ENCODE results near the gene TMEM187.

TMEM187 gene

DNA sequence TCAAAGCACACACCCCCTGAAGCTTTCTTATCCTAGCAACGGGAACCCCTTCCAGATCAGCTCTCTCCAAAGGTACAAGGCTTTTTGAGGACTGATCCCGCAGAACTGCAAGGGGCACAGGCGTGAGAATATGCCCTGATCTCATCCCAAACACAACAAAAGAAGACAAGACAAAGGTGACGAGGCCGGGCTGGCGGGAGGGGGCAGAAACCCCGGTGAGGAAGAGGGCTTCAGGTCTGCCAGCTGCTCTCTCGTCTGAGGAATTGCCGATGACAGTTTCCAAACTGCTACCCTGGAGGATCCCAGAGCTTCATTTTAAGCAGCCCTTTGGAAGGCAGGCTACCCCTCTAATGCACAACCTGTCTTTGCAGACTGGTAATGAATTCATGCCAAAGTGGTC, 4.3 kb upstream of the TMEM187 start:
- DNase-seq (no peak), ATAC-seq (ENCODE audit: insufficient read depth, low read depth) (no peak)
- Histone ChIP-seq H2AFZ (ENCODE audit: low read depth, low read length) (no peak overlapping the region), H3K9me3 (ENCODE audit: insufficient read depth, low read length, severe bottlenecking) (no peaks in the 10 kb centered on the region), H3K27ac (ENCODE audit: low read length) (peak overlapping the region; percentile 96), H3K27me3 (ENCODE audit: insufficient read depth, low read length, poor library complexity) (no peaks in the 10 kb centered on the region), H3K4me2 (ENCODE audit: insufficient read depth, low read length) (peak overlapping the region; percentile 67), H3K9ac (ENCODE audit: low read depth, low read length) (peak overlapping the region; percentile 99), H4K20me1 (ENCODE audit: insufficient read depth, low read length) (peaks cover 66% of the 10 kb centered on the region), H3K79me2 (ENCODE audit: insufficient read depth, low read length) (peaks cover 85% of the 10 kb centered on the region), H3K4me1 (ENCODE audit: insufficient read depth, low read length) (peaks cover 35% of the 10 kb centered on the region), H3K4me3 (ENCODE audit: low read depth in 1 of 2, low read length in 2 of 2) (peak overlapping the region; percentile 57 to 90; a peak in 3 of 4 replicates), H3K36me3 (ENCODE audit: insufficient read depth, low read length) (peaks cover 64% of the 10 kb centered on the region)
- no peak for TF ChIP-seq EZH2 (IDR thresholded peaks at IDR 0.05; ENCODE audit: borderline replicate concordance, low read depth, low read length, severe bottlenecking)
- TF ChIP-seq, protein P1, sequence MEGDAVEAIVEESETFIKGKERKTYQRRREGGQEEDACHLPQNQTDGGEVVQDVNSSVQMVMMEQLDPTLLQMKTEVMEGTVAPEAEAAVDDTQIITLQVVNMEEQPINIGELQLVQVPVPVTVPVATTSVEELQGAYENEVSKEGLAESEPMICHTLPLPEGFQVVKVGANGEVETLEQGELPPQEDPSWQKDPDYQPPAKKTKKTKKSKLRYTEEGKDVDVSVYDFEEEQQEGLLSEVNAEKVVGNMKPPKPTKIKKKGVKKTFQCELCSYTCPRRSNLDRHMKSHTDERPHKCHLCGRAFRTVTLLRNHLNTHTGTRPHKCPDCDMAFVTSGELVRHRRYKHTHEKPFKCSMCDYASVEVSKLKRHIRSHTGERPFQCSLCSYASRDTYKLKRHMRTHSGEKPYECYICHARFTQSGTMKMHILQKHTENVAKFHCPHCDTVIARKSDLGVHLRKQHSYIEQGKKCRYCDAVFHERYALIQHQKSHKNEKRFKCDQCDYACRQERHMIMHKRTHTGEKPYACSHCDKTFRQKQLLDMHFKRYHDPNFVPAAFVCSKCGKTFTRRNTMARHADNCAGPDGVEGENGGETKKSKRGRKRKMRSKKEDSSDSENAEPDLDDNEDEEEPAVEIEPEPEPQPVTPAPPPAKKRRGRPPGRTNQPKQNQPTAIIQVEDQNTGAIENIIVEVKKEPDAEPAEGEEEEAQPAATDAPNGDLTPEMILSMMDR (IDR thresholded peaks at IDR 0.05; ENCODE audit: borderline replicate concordance, extremely low read depth, low read length, poor library complexity, severe bottlenecking) = no peak

DNA sequence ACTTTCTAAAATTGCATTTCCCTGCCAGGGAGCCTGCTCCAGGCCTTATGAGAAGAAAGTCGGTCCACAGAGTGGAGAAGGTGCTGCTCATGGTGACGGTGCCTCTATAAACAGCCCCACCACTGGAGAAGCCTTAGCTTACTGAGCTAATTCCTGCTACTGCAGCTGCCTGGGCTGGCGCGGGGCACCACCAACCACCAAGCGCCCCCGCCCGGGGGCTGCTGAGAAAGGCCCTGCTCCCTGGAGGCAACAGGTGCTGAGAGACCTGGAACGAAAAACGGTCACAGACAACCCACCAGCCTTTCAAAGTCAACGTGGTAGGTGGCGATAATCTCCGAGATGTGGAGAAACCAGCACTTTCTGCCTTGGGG, 3.8 kb upstream of the TMEM187 start:
- no peaks in the 10 kb centered on the region for H3K27me3 ChIP-seq (ENCODE audit: insufficient read depth, low read length, poor library complexity)
- DNase-seq (peak; percentile 87), ATAC-seq (ENCODE audit: insufficient read depth, low read depth) (peak; percentile 50)
- H3K4me3 ChIP-seq (ENCODE audit: low read depth in 1 of 2, low read length in 2 of 2) = peak overlapping the region; percentile 57 to 90; a peak in 3 of 4 replicates
- TF ChIP-seq, protein P1 (IDR thresholded peaks at IDR 0.05; ENCODE audit: borderline replicate concordance, extremely low read depth, low read length, poor library complexity, severe bottlenecking) = peak; percentile 52
- no peak for TF ChIP-seq EZH2 (IDR thresholded peaks at IDR 0.05; ENCODE audit: borderline replicate concordance, low read depth, low read length, severe bottlenecking)
- peaks cover 85% of the 10 kb centered on the region for H3K79me2 ChIP-seq (ENCODE audit: insufficient read depth, low read length)
- peak overlapping the region; percentile 67 for H3K4me2 ChIP-seq (ENCODE audit: insufficient read depth, low read length)
- no peaks in the 10 kb centered on the region for H3K9me3 ChIP-seq (ENCODE audit: insufficient read depth, low read length, severe bottlenecking)
- peak overlapping the region; percentile 96 for H3K27ac ChIP-seq (ENCODE audit: low read length)
- peaks cover 61% of the 10 kb centered on the region for H4K20me1 ChIP-seq (ENCODE audit: insufficient read depth, low read length)
- peaks cover 60% of the 10 kb centered on the region for H3K36me3 ChIP-seq (ENCODE audit: insufficient read depth, low read length)
- peak overlapping the region; percentile 99 for H3K9ac ChIP-seq (ENCODE audit: low read depth, low read length)
- peaks cover 39% of the 10 kb centered on the region for H3K4me1 ChIP-seq (ENCODE audit: insufficient read depth, low read length)
- no peak overlapping the region for H2AFZ ChIP-seq (ENCODE audit: low read depth, low read length)

DNA sequence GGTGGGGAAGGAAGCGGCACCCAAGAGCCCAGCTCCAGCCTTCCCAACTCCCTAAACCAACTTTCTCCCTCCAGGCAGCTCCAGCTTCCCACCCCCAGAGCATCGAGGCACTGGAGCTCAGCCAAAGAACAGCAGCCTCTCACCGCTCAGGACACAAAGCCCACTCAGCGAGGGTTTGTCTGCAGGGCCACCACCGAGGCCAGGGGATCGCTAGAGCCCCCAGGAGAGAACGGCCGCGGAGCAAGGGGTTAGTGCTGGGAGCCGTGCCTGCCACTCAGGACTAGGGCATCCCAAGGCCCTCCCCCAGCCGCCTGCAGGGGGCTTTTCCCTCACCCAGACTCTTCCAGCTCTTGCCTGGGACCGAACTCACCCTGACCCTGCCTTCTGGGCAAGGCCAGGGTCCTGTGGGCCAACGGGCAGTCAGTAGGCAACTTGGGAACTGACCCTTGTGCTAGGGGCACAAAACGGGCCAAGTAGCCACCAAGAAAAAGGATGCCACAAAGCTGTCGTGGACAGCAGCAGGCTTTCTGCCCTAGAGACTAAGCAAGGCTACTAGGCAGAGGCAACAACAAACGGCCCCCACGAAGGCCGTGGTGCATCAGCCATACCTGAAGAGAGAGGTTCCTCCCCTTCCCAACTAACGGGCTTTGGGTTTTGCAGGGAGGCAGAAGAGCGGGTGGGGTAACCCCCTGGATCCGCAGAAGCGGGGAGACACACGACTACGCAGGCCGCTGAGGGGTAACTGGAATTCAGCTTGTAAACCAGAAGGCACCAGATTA, 3.2 kb upstream of the TMEM187 start:
- Histone ChIP-seq H3K4me3 (ENCODE audit: low read depth in 1 of 2, low read length in 2 of 2) (peak overlapping the region; percentile 57 to 90), H3K9me3 (ENCODE audit: insufficient read depth, low read length, severe bottlenecking) (no peaks in the 10 kb centered on the region), H2AFZ (ENCODE audit: low read depth, low read length) (no peak overlapping the region), H3K9ac (ENCODE audit: low read depth, low read length) (peak overlapping the region; percentile 99), H3K27me3 (ENCODE audit: insufficient read depth, low read length, poor library complexity) (no peaks in the 10 kb centered on the region), H3K4me1 (ENCODE audit: insufficient read depth, low read length) (peaks cover 45% of the 10 kb centered on the region), H4K20me1 (ENCODE audit: insufficient read depth, low read length) (peaks cover 55% of the 10 kb centered on the region), H3K36me3 (ENCODE audit: insufficient read depth, low read length) (peaks cover 54% of the 10 kb centered on the region), H3K27ac (ENCODE audit: low read length) (peak overlapping the region; percentile 96), H3K79me2 (ENCODE audit: insufficient read depth, low read length) (peaks cover 85% of the 10 kb centered on the region), H3K4me2 (ENCODE audit: insufficient read depth, low read length) (peak overlapping the region; percentile 67)
- ATAC-seq (ENCODE audit: insufficient read depth, low read depth) (no peak), DNase-seq (no peak)
- TF ChIP-seq, protein P1 (IDR thresholded peaks at IDR 0.05; ENCODE audit: borderline replicate concordance, extremely low read depth, low read length, poor library complexity, severe bottlenecking) = peak; percentile 8
- TF ChIP-seq EZH2 (IDR thresholded peaks at IDR 0.05; ENCODE audit: borderline replicate concordance, low read depth, low read length, severe bottlenecking) = no peak

All from DND-41 (cell line).